Measurements from ENCODE around the gene NT5E. TPM values are rescaled to one million over a fixed set of nuclear protein-coding genes. Genes with fewer than 3 reads are reported as not detected.
A peak's percentile ranks its signal among the peaks of the same experiment; 100 is the strongest.
"Not testable (repeated sequence)": the region's sequence is repeated elsewhere in the genome, so short reads cannot be mapped to it uniquely, and the experiment has no call there.

Gene NT5E
- total and polyA plus RNA-seq, 12 donors = 2.9 to 14.2 (median 9.6) TPM

GRCh38 chr6:85402071-85402470 is 47.8 kb upstream of the NT5E start:
- Histone ChIP-seq H3K9me3 (replicated peaks in 1 of 3) (no peaks in the 10 kb centered on the region), H3K36me3 (replicated peaks in 1 of 2) (no peaks in the 10 kb centered on the region), H3K27me3 (no peaks in the 10 kb centered on the region), H3K27ac (no peak overlapping the region), H3K4me1 (replicated peaks in 1 of 2) (no peaks in the 10 kb centered on the region), H3K4me3 (no peak overlapping the region)
- intact Hi-C loops (cut with DNase I) = no loop called here
- no peak for DNase-seq
- TF ChIP-seq CTCF (IDR thresholded peaks at IDR 0.05) = no peak
- no peak for TF ChIP-seq POLR2A (IDR thresholded peaks at IDR 0.05)

- Histone ChIP-seq H3K27ac (no peak overlapping the region), H3K36me3 (replicated peaks in 1 of 2) (no peaks in the 10 kb centered on the region), H3K4me1 (replicated peaks in 1 of 2) (no peaks in the 10 kb centered on the region), H3K27me3 (no peaks in the 10 kb centered on the region), H3K4me3 (no peak overlapping the region), H3K9me3 (replicated peaks in 1 of 3) (no peaks in the 10 kb centered on the region)
- 68 to 77% (median 72%) methylated on average over 7 of the region's 7 CpGs for WGBS, 4 donors
- DNase-seq = no peak
- no peak for TF ChIP-seq POLR2A (IDR thresholded peaks at IDR 0.05)
- intact Hi-C loops (cut with DNase I) = no loop called here
These were observed 47.0 kb upstream of the NT5E start for GRCh38 chr6:85402922-85403321.

- WGBS, 4 donors = 61 to 84% (median 74%) methylated on average over 2 of the region's 2 CpGs
- no peaks in the 10 kb centered on the region for H3K36me3 ChIP-seq (replicated peaks in 1 of 2)
- DNase-seq = no peak
- intact Hi-C loops (cut with DNase I) = no loop called here
- no peaks in the 10 kb centered on the region for H3K4me1 ChIP-seq (replicated peaks in 1 of 2)
- TF ChIP-seq CTCF (IDR thresholded peaks at IDR 0.05) = no peak
- no peak for TF ChIP-seq POLR2A (IDR thresholded peaks at IDR 0.05)
- H3K27ac ChIP-seq = peak overlapping the region in 1 of 5 donors; percentile 25
- no peak overlapping the region for H3K4me3 ChIP-seq
- H3K27me3 ChIP-seq = no peaks in the 10 kb centered on the region
- no peaks in the 10 kb centered on the region for H3K9me3 ChIP-seq (replicated peaks in 1 of 3)
These were observed 46.4 kb upstream of the NT5E start for GRCh38 chr6:85403331-85404015.

- H3K4me1 ChIP-seq (replicated peaks in 1 of 2); H3K27me3 ChIP-seq; H3K27ac ChIP-seq; DNase-seq; H3K36me3 ChIP-seq (replicated peaks in 1 of 2); H3K4me3 ChIP-seq; intact Hi-C loops (cut with DNase I); H3K9me3 ChIP-seq (replicated peaks in 1 of 3): not testable (repeated sequence)
- 75 to 88% (median 87%) methylated on average over 4 of the region's 4 CpGs for WGBS, 4 donors
These were observed 45.8 kb upstream of the NT5E start for GRCh38 chr6:85404016-85404563.

- no peaks in the 10 kb centered on the region for H3K27me3 ChIP-seq
- no peak overlapping the region for H3K4me3 ChIP-seq
- TF ChIP-seq CTCF (IDR thresholded peaks at IDR 0.05) (no peak), POLR2A (IDR thresholded peaks at IDR 0.05) (no peak)
- intact Hi-C loops (cut with DNase I) = no loop called here
- H3K36me3 ChIP-seq (replicated peaks in 1 of 2) = no peaks in the 10 kb centered on the region
- peak in 4 of 7 donors; percentile 11 to 42 (median 17) for DNase-seq
- H3K4me1 ChIP-seq (replicated peaks in 1 of 2) = no peaks in the 10 kb centered on the region
- WGBS, 4 donors = 62 to 74% (median 67%) methylated on average over 12 of the region's 12 CpGs
- H3K9me3 ChIP-seq (replicated peaks in 1 of 3) = no peaks in the 10 kb centered on the region
- peak overlapping the region in 1 of 5 donors; percentile 8 for H3K27ac ChIP-seq
These were observed 45.2 kb upstream of the NT5E start for GRCh38 chr6:85404564-85405174.
